HG03469 (cell line): ENCODE measurements around the gene IQSEC1.

Experiments
- ATAC-seq: cut with Tn5 transposase; IDR thresholded peaks from one replicate; pipeline ENCODE4 v1.9.1; 2021; ENCODE audit warnings: mild to moderate bottlenecking, moderate library complexity, moderate number of reproducible peaks; ENCODE audit not compliant: unreplicated experiment

Gene IQSEC1

GRCh38 chr3:13086531-13086981, 13.3 kb upstream of the IQSEC1 start:
- no peak for ATAC-seq

DNA sequence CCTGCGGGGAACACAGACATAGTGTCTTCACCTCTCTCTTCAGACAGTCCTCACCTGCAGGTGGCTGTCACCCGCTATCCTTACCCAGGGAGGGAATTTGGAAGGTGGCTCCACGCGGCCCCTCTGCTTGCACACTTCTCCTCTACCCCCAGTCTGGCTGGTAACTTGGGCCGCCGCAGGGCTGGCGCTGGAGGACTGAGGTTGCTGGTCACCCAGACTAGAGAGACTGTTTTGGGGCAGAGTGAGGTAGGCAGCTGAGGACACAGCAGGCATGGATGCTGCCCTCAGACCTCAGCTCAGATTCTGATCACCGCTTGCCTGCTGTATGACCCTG, 12.6 kb upstream of the IQSEC1 start:
- no peak for ATAC-seq

DNA sequence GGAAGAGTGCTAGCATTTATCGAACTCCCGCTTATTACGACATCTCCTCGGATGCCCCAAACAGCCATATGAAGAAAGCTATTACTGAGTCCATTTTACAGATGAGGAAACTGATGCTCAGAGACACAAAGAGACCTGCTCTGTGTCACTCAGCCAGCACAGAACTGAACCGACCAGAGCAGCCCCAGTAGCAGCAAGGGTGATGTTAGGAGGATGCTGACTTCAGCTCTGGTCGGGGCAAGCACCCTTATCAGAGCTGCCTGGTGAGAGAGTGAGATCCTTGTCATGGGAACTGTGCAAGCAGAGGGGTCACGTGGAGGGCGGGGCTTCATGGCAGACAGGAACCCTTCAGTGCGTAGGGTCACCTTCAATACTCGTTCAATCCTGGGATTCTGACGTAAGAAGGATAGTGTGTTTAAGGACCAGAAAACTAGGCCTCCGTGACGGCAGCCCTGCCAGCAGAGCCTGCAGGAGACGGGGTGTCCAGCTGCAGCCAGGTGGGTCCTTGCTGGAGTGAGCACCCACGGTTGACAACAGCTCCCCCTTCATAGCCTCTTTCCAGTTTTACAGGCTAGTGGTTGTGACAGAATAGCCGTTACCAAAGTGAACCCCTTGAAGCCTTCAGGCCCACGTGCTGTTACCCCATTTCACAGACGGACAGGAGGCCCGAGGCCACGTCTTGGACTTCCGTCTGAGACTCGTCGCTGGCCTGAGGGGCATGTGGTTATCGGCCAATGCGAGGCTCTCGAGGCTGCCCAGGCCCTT, 12.0 kb upstream of the IQSEC1 start:
- no peak for ATAC-seq

- no peak for ATAC-seq
Observed at GRCh38 chr3:13083898-13084297, 10.7 kb upstream of the IQSEC1 start.

DNA sequence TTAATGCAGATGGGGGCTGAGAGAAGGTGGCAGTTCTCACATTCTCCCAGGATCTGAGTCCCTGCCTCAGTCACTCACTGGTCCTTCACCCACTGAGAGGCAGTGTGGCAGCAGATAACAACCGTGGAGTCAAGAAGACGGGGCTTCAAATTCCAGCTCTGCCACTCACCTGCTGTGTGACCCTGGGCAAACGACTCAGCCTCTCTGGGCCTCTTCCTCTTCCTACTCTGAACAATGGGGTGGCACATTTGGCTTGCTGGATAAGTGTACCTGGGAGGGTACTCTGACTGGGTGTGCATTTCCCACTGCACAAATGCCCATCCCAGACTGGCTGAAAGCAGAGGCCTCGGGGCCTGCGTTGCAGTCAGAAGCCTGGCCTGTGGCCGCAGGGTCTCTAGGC, 10.0 kb upstream of the IQSEC1 start:
- no peak for ATAC-seq

DNA sequence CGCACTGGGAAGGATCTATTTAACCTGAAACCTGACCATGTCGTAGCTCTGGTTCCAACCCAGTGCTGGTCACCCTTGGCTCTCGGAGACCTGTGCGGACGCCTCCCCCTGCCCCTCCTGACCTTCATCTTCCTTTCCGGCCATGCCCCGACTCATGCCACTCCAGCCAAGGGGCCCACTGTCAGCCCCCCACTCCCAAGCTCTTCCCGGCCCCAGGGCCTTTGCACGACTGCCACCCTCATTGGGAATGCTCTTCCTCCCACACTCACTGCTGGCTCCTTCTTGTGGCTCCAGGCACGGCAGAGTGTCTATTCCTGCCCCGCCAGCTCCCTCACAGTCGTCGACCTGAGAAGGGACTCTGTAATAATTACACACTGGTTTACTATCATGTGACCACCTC, 9.4 kb upstream of the IQSEC1 start:
- no peak for ATAC-seq

- ATAC-seq: no peak
Observed at GRCh38 chr3:13081603-13082360, 8.6 kb upstream of the IQSEC1 start.

GRCh38 chr3:13080591-13080990, 7.4 kb upstream of the IQSEC1 start:
- no peak for ATAC-seq

DNA sequence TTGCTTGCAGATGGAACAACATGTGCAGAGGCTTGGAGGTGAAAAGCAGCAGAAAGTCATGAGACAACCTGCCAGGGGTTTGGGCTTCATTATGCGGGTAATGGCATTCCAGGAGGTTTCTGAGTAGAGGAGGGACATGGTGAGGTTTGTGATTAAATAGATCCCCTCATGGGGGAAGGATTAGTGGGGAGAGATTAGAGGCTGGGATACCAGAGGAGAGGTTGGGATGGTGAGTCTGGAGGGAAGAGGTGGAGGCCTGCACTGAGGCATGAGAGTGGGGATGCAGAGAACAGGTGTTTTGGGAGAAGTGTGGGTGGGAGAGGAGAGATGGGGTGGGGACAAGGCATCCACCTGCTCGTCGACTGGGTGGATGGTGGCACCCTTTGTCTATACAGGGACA, 6.8 kb upstream of the IQSEC1 start:
- no peak for ATAC-seq

DNA sequence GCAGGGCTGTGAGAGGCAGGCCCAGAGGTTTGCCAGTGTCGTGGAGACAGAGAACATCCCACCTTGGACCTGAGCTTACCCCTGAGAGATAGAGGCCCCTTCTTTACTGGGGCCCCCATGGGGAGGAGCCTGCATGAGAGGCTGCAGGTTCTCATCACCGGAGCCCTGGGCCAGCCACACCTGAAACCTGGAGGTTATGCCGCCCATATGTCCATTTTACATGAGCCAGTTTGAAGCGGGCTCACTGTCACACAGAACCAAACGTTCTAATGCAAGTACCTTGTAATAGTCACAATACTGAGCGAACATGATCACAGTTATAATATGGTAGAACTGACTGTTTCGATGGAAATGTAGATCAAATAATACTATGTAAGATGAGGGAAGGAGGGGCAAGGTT, 6.3 kb upstream of the IQSEC1 start:
- no peak for ATAC-seq

GRCh38 chr3:13079051-13079450, 5.8 kb upstream of the IQSEC1 start:
- ATAC-seq: no peak

DNA sequence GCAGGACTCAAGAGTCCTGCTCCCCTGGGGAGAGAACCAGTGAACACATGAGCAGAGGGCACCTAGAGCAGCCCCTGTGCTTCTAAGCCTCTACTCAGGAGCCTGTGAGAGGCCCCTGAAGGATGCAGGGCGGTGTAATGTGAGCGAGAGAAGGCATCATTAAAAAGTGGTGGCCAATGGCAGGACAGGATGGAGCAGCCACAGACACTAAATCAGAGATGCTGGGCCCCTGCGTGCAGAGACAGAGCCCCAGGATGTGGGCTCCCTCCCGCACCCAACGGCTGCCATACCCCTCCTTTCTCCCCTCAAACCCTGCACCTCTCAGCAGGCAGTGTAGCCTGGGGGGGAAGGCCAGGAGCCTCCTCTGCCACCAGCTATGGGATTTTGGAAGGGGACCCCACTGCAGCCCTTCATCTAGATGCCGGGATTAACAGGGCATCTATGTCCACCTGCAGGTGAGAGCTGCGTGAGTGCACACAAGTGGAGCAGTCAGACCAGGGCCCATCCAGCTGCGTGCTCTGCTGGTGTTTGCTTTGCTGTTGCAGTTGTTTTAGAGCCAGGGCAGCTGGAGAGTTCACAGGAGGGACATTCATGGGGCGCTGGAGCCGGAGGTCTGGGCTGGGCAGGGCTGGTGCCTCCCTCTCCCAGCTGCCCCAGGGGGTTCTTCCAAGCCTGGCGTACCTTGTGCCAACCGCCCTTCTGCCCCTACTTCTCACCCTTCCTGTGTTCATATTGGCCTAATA, 5.1 kb upstream of the IQSEC1 start:
- ATAC-seq: no peak

- no peak for ATAC-seq
Observed at GRCh38 chr3:13077431-13078162, 4.4 kb upstream of the IQSEC1 start.

DNA sequence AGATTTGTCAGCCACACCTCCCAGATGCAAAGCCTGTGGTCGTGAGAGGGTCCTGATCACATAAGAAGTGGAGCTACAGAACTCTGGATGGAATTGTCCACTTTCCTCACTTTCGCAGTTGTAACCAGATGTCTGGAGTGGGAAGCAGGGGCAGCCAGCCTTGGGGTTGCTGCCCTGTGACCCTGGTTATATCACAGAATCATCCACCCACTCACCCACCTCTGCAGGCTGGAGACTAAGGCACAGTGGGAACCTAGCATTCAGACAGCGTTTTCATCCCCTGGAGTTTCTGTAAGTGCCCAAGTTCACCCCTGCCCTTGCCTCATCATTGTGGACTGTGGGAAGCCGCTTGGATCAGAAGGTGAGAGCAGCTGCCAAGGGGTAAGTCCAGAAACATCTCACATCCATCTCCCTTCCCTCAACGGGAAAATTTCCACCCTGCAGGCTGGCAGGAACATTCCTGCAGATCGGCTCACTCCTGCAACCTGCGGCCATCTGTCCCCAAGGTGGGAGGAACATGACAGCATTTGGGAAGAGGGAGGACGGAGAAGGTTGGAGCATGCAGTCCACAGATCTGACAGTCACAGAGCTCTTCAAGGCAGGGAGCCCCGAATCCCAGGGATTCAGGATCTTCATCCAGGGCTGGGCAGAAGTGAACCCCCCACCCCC, 2.9 kb upstream of the IQSEC1 start:
- no peak for ATAC-seq

DNA sequence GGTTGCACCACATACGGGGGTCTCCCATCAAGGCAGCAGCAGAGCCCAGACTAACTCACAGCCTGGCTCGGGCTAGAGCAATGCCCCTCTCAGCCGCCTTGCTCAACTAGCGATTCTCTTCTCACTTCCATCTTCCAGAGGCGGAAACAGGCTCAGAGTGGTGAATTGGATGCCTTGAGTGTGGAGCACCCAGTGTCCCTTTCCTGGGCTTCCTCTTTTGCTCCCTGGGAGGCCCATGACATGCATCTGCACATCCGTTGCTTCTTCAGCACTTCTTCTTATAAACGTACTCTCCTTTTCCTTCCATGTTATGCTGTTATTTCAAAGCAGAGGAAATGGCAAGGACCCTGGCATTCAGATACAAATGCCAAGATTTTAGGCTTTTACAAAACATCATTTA, 2.1 kb upstream of the IQSEC1 start:
- no peak for ATAC-seq

- no peak for ATAC-seq
Observed at GRCh38 chr3:13074006-13074375, 762 bp upstream of the IQSEC1 start.

- ATAC-seq: no peak
Observed at GRCh38 chr3:13072600-13073325, 466 bp downstream of the IQSEC1 start.

GRCh38 chr3:13072239-13072599, 1.0 kb downstream of the IQSEC1 start:
- peak; percentile 35 for ATAC-seq

GRCh38 chr3:13071695-13072094, 1.5 kb downstream of the IQSEC1 start:
- no peak for ATAC-seq
